Esophagus squamous epithelium (tissue), 5 donors: ENCODE measurements around the gene CCDC110. TPM values are rescaled to one million over a fixed set of nuclear protein-coding genes. Genes with fewer than 3 reads are reported as not detected.

ENCODE experiments used
- DNase-seq: peaks from one replicate; lab custom pipeline; 2025; lab: John Stamatoyannopoulos, UW
- H3K27ac ChIP-seq, 4 donors: fragments of 200-600 bp; sonication (generic); one replicate each; pipeline ENCODE4 v1.5.1; 2016 to 2019; ENCODE audit warnings: mild to moderate bottlenecking in 1 of 4
- H3K27me3 ChIP-seq, 4 donors: fragments of 200-600 bp; sonication (generic); 1 replicate in 3 of 4; 2 replicates in 1 of 4; pipeline versions ENCODE4 v1.5.1 to v1.6.0; 2017 to 2021; ENCODE audit warnings: antibody characterized with exemption in 1 of 4
- H3K36me3 ChIP-seq, 3 donors: fragments of 200-600 bp; sonication (generic); one replicate each; pipeline ENCODE4 v1.5.1; 2016 to 2019
- H3K4me1 ChIP-seq, 3 donors: fragments of 200-600 bp; sonication (generic); one replicate each; pipeline ENCODE4 v1.5.1; 2017 to 2019
- H3K4me3 ChIP-seq, 4 donors: fragments of 200-600 bp; sonication (generic); 1 replicate in 3 of 4; 2 replicates in 1 of 4; pipeline ENCODE4 v1.5.1; 2016 to 2019; ENCODE audit warnings: mild to moderate bottlenecking in 2 of 4, moderate library complexity in 1 of 4
- H3K9me3 ChIP-seq, 3 donors: fragments of 200-600 bp; sonication (generic); one replicate each; pipeline ENCODE4 v1.5.1; 2016 to 2019
- CTCF ChIP-seq, 6 experiments: fragments of 450-650 bp in 4 of 6; fragments of 200-600 bp in 2 of 6; sonication (generic) in 2 of 6; IDR thresholded peaks; one replicate each; pipeline ENCODE4 v1.5.1; 2016 to 2019; ENCODE audit warnings: antibody characterized with exemption in 6 of 6, mild to moderate bottlenecking in 4 of 6, moderate library complexity in 4 of 6
- POLR2A ChIP-seq, 4 donors: fragments of 450-650 bp; IDR thresholded peaks; one replicate each; pipeline ENCODE4 v1.6.1; 2017; ENCODE audit warnings: antibody characterized with exemption in 4 of 4, mild to moderate bottlenecking in 4 of 4, moderate library complexity in 3 of 4
- whole genome bisulfite sequencing, 2 donors: methylation state at CpG; one replicate each; pipeline ENCODE4 v1.1.5; 2018; 5-methylcytosine and 5-hydroxymethylcytosine counted together
- intact Hi-C: fragments of 100-400 bp; cut with DNase I; formaldehyde crosslinking; loops from one replicate; pipeline ENCODE4 v1.15.0; 2022
- total RNA-seq, 4 donors: library from RNA; depleted of rRNA; stranded (reverse); fragments of >200 nt; gene quantifications; one replicate each; pipeline ENCODE4 v1.1.0, GENCODE V29; 2016
- donor health status: DM: yes; HTN: yes; CAD: no.

The CCDC110 gene
- total RNA-seq, 4 donors from 2014 or later = 0.18 to 2.3 (median 1.3) TPM

GRCh38 chr4:185463541-185463940 is 8.0 kb downstream of the CCDC110 start:
- H3K27me3 ChIP-seq = no peaks in the 10 kb centered on the region
- no peaks in the 10 kb centered on the region for H3K9me3 ChIP-seq
- H3K36me3 ChIP-seq = no peaks in the 10 kb centered on the region
- intact Hi-C loops = no loop called here
- WGBS, 2 donors = 84 to 94% methylated on average over 4 to 6 of the region's 6 CpGs
- no peak for DNase-seq
- H3K4me3 ChIP-seq = no peak overlapping the region
- no peaks in the 10 kb centered on the region for H3K4me1 ChIP-seq
- TF ChIP-seq POLR2A (IDR thresholded peaks at IDR 0.05) (no peak), CTCF (IDR thresholded peaks at IDR 0.05) (no peak)
- H3K27ac ChIP-seq = no peak overlapping the region

- Histone ChIP-seq H3K4me3 (no peak overlapping the region), H3K9me3 (no peaks in the 10 kb centered on the region), H3K36me3 (no peaks in the 10 kb centered on the region), H3K27ac (no peak overlapping the region), H3K4me1 (no peaks in the 10 kb centered on the region), H3K27me3 (no peaks in the 10 kb centered on the region)
- intact Hi-C loops = no loop called here
- WGBS, 2 donors = 95 to 96% methylated on average over 7 of the region's 8 CpGs
- no peak for DNase-seq
- TF ChIP-seq POLR2A (IDR thresholded peaks at IDR 0.05) (no peak), CTCF (IDR thresholded peaks at IDR 0.05) (no peak)
Measured at GRCh38 chr4:185461565-185461964, 10.0 kb downstream of the CCDC110 start.

GRCh38 chr4:185457136-185457535 is 14.4 kb downstream of the CCDC110 start:
- H3K9me3 ChIP-seq = no peaks in the 10 kb centered on the region
- 46 to 56% methylated on average over 3 of the region's 3 CpGs for WGBS, 2 donors
- intact Hi-C loops = no loop called here
- no peak overlapping the region for H3K27ac ChIP-seq
- no peaks in the 10 kb centered on the region for H3K36me3 ChIP-seq
- no peak overlapping the region for H3K4me3 ChIP-seq
- H3K4me1 ChIP-seq = no peaks in the 10 kb centered on the region
- no peaks in the 10 kb centered on the region for H3K27me3 ChIP-seq
- no peak for DNase-seq
- TF ChIP-seq POLR2A (IDR thresholded peaks at IDR 0.05) (no peak), CTCF (IDR thresholded peaks at IDR 0.05) (no peak)

GRCh38 chr4:185456131-185456530 is 15.4 kb downstream of the CCDC110 start:
- no peak for TF ChIP-seq POLR2A (IDR thresholded peaks at IDR 0.05)
- TF ChIP-seq CTCF (IDR thresholded peaks at IDR 0.05) = no peak
- 15 to 30% methylated on average over 2 of the region's 2 CpGs for WGBS, 2 donors
- Histone ChIP-seq H3K27ac (no peak overlapping the region), H3K4me3 (no peak overlapping the region), H3K4me1 (no peaks in the 10 kb centered on the region), H3K27me3 (no peaks in the 10 kb centered on the region), H3K36me3 (no peaks in the 10 kb centered on the region), H3K9me3 (no peaks in the 10 kb centered on the region)
- DNase-seq = no peak
- intact Hi-C loops = no loop called here

DNA sequence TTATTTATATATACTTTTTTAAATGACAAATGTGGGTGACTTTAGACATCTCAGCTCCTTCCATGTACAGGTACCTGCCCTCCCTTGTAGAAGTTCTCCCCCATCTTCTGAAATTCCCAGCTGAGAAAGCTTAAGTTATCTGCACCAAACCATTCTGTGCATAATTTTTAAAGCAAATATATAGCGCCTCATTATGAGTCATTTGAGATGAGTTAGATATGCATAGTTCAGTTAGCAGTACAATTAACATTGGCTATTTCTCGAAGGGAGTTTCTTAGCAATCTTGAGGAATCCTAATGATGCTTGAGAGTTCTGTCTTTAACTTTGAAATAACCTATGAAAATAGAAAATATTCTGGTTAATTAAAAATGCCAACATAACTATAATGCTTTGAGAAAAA is 26.3 kb downstream of the CCDC110 start:
- TF ChIP-seq POLR2A (IDR thresholded peaks at IDR 0.05) (no peak), CTCF (IDR thresholded peaks at IDR 0.05) (no peak)
- Histone ChIP-seq H3K4me1 (no peaks in the 10 kb centered on the region), H3K36me3 (no peaks in the 10 kb centered on the region), H3K27me3 (no peaks in the 10 kb centered on the region), H3K4me3 (no peak overlapping the region), H3K27ac (no peak overlapping the region), H3K9me3 (no peaks in the 10 kb centered on the region)
- WGBS, 2 donors = 65 to 76% methylated on average over 2 of the region's 2 CpGs
- intact Hi-C loops = no loop called here
- no peak for DNase-seq
